ENCODE results near the gene TYROBP. TPM values are rescaled to one million over a fixed set of nuclear protein-coding genes. Genes with fewer than 3 reads are reported as not detected.

The TYROBP gene
- total and polyA plus RNA-seq, 2 of the 4 experiments (the other 2 are of a cell fraction), result not detected

- Histone ChIP-seq H3K36me3 (ENCODE audit: control insufficient read depth, insufficient read depth, low read length) (no peaks in the 10 kb centered on the region), H2BK5ac (ENCODE audit: low read depth, low read length, poor library complexity, severe bottlenecking) (no peak overlapping the region), H3K4me2 (ENCODE audit: low read depth, low read length) (no peak overlapping the region), H2AK9ac (replicated peaks; ENCODE audit: low read depth, low read length, poor library complexity) (peak overlapping the region; percentile 82), H2AK5ac (ENCODE audit: low read depth, low read length) (peak overlapping the region; percentile 78), H4K5ac (ENCODE audit: low read depth, low read length) (no peak overlapping the region), H3K9ac (ENCODE audit: low read depth, low read length) (no peak overlapping the region), H3K27me3 (ENCODE audit: control insufficient read depth, insufficient read depth, low read length) (no peaks in the 10 kb centered on the region), H2AFZ (replicated peaks; ENCODE audit: low read length, poor library complexity) (peak overlapping the region; percentile 84), H4K8ac (ENCODE audit: low read depth in 2 of 2, low read length in 2 of 2) (no peak overlapping the region), H3K23ac (ENCODE audit: low read depth, low read length) (no peak overlapping the region), H4K91ac (ENCODE audit: insufficient read depth, low read depth, low read length) (no peak overlapping the region), H3K4me1 (ENCODE audit: control insufficient read depth, insufficient read depth, low read length) (peaks cover 10% of the 10 kb centered on the region), H3K18ac (ENCODE audit: low read depth, low read length) (no peak overlapping the region), H3K56ac (ENCODE audit: extremely low read depth, insufficient read depth, low read length) (no peak overlapping the region), H3K4ac (ENCODE audit: low read depth, low read length) (0 out of 2 replicates have a peak overlapping the region, but pooled peaks have one; percentile 19), H3K9me1 (ENCODE audit: insufficient read depth, low read length) (peaks cover 4% of the 10 kb centered on the region), H3K4me3 (ENCODE audit: insufficient read depth, low read depth, low read length) (no peak overlapping the region), H3K14ac (replicated peaks; ENCODE audit: low read depth, low read length) (no peak overlapping the region), H2BK120ac (ENCODE audit: low read depth, low read length) (no peak overlapping the region), H3K27ac (ENCODE audit: insufficient read depth, low read length) (no peak overlapping the region), H4K20me1 (ENCODE audit: insufficient read depth, low read length) (no peaks in the 10 kb centered on the region), H2BK20ac (ENCODE audit: low read depth, low read length) (no peak overlapping the region), H2BK15ac (ENCODE audit: low read depth, low read length) (peak overlapping the region; percentile 61; the same call in 2 of the 3 replicates), H3K9me3 (ENCODE audit: control insufficient read depth, insufficient read depth, low read length) (no peaks in the 10 kb centered on the region), H3K79me1 (ENCODE audit: low read depth in 1 of 2, low read length in 2 of 2) (no peaks in the 10 kb centered on the region; a peak in 1 of 4 replicates)
- ChIA-PET CTCF (no interaction called here), POLR2A (ENCODE audit: unreplicated experiment) (interaction anchor here (0.6 kb wide), 1 partner anchor 236 kb away, joined by 3 read pairs; no protein-coding TSS in a partner anchor)
- TF ChIP-seq SMC3 (IDR thresholded peaks at IDR 0.05; ENCODE audit: low read depth, low read length) (no peak), POLR2A (IDR thresholded peaks at IDR 0.05; ENCODE audit: low read depth, low read length) (no peak), RCOR1 (IDR thresholded peaks at IDR 0.05; ENCODE audit: insufficient replicate concordance, low read length) (no peak), CEBPB (IDR thresholded peaks at IDR 0.05; ENCODE audit: low read depth, low read length) (no peak), MXI1 (IDR thresholded peaks at IDR 0.05; ENCODE audit: borderline replicate concordance, low read depth, low read length) (no peak), FOS (IDR thresholded peaks at IDR 0.05; ENCODE audit: low read depth, low read length) (no peak), RFX5 (IDR thresholded peaks at IDR 0.05; ENCODE audit: low read depth, low read length) (no peak), MAFK (IDR thresholded peaks at IDR 0.05; ENCODE audit: low read depth, low read length) (no peak)
- TF ChIP-seq, protein P1, sequence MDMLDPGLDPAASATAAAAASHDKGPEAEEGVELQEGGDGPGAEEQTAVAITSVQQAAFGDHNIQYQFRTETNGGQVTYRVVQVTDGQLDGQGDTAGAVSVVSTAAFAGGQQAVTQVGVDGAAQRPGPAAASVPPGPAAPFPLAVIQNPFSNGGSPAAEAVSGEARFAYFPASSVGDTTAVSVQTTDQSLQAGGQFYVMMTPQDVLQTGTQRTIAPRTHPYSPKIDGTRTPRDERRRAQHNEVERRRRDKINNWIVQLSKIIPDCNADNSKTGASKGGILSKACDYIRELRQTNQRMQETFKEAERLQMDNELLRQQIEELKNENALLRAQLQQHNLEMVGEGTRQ (IDR thresholded peaks at IDR 0.05; ENCODE audit: low read depth, low read length), result no peak
- TF ChIP-seq, protein P2, sequence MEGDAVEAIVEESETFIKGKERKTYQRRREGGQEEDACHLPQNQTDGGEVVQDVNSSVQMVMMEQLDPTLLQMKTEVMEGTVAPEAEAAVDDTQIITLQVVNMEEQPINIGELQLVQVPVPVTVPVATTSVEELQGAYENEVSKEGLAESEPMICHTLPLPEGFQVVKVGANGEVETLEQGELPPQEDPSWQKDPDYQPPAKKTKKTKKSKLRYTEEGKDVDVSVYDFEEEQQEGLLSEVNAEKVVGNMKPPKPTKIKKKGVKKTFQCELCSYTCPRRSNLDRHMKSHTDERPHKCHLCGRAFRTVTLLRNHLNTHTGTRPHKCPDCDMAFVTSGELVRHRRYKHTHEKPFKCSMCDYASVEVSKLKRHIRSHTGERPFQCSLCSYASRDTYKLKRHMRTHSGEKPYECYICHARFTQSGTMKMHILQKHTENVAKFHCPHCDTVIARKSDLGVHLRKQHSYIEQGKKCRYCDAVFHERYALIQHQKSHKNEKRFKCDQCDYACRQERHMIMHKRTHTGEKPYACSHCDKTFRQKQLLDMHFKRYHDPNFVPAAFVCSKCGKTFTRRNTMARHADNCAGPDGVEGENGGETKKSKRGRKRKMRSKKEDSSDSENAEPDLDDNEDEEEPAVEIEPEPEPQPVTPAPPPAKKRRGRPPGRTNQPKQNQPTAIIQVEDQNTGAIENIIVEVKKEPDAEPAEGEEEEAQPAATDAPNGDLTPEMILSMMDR (conservative IDR thresholded peaks at IDR 0.05; ENCODE audit: low read depth, low read length), result no peak
- ATAC-seq (ENCODE audit: low read depth) (peak; percentile 10; the same call in 1 of the 2 replicates), DNase-seq (peak; percentile 38)
- dilution Hi-C loops (cut with HindIII; ENCODE audit: low sequenced_read_pairs, unreplicated experiment), result no loop called here
- 100% methylated on average over 1 of the region's 5 CpGs; no CpG with 5 or more reads in 1 of the 2 experiments for WGBS, 2 experiments (ENCODE audit: extremely low coverage in 2 of 2, insufficient read length in 1 of 2)
- no TSS peak for BruUV-seq (replicated peaks)
- intact Hi-C loops (cut with micrococcal nuclease), result no loop called here
- in situ Hi-C loops (cut with MboI; ENCODE audit: low sequenced_read_pairs), result no loop called here
Observed at GRCh38 chr19:35911790-35912189, 3.7 kb upstream of the TYROBP start.
